Brain microvascular endothelial cell (primary cell): Measurements from ENCODE around the gene HDAC9.
A peak's percentile ranks its signal among the peaks of the same experiment; 100 is the strongest.

Source experiments
- DNase-seq: peaks from one replicate; pipeline ENCODE4 v3.0.0-alpha.2; 2020
- H3K27ac ChIP-seq: fragments of 250-450 bp; sonication (Bioruptor Pico); 2 replicates; pipeline ENCODE4 v1.5.1; 2020; ENCODE audit warnings: mild to moderate bottlenecking, moderate library complexity
- H3K27me3 ChIP-seq: fragments of 250-450 bp; sonication (Bioruptor Pico); replicated peaks from 2 replicates; pipeline ENCODE4 v1.5.1; 2020; ENCODE audit warnings: mild to moderate bottlenecking
- H3K36me3 ChIP-seq: fragments of 250-450 bp; sonication (Bioruptor Pico); replicated peaks from 2 replicates; pipeline ENCODE4 v1.5.1; 2020; ENCODE audit warnings: mild to moderate bottlenecking
- H3K4me3 ChIP-seq: 2 replicates; pipeline ENCODE4 v1.5.1; 2011; ENCODE audit warnings: low read depth, mild to moderate bottlenecking, control low read depth, low read length, moderate library complexity
- in situ Hi-C: cut with HindIII; loops from 2 replicates; pipeline ENCODE4 v1.10.0; 2017; ENCODE audit warnings: low sequenced_read_pairs, low pct_ligation_motif_present
- TF ChIP-seq, protein P1 (sequence below): IDR thresholded peaks from 2 replicates; pipeline ENCODE4 v1.5.1; 2011; ENCODE audit warnings: low read depth, mild to moderate bottlenecking, moderate library complexity, low read length, control low read depth, inconsistent platforms; ENCODE audit errors: missing control alignments

Gene HDAC9

DNA sequence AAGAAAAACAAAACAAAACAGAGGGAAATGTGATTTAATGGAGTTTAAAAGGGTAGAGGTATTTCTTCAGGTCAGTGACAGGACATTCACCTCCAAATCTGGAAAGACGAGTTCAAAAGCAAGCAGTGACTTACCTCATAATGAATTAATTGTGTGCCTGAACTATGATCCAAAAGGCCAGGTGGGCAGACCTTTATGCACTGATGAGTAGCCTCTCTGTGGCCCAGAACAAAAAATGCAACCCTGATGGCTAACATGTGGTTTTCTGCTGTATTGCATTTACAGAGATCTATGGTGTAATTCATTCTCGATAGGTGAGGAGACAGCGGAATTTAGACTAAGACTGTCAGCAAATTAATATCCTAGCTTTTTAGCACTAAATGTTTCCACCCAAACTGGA, 142.0 kb downstream of the HDAC9 start:
- in situ Hi-C loops = no loop called here
- TF ChIP-seq, protein P1, sequence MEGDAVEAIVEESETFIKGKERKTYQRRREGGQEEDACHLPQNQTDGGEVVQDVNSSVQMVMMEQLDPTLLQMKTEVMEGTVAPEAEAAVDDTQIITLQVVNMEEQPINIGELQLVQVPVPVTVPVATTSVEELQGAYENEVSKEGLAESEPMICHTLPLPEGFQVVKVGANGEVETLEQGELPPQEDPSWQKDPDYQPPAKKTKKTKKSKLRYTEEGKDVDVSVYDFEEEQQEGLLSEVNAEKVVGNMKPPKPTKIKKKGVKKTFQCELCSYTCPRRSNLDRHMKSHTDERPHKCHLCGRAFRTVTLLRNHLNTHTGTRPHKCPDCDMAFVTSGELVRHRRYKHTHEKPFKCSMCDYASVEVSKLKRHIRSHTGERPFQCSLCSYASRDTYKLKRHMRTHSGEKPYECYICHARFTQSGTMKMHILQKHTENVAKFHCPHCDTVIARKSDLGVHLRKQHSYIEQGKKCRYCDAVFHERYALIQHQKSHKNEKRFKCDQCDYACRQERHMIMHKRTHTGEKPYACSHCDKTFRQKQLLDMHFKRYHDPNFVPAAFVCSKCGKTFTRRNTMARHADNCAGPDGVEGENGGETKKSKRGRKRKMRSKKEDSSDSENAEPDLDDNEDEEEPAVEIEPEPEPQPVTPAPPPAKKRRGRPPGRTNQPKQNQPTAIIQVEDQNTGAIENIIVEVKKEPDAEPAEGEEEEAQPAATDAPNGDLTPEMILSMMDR = no peak
- no peaks in the 10 kb centered on the region for H3K36me3 ChIP-seq

DNA sequence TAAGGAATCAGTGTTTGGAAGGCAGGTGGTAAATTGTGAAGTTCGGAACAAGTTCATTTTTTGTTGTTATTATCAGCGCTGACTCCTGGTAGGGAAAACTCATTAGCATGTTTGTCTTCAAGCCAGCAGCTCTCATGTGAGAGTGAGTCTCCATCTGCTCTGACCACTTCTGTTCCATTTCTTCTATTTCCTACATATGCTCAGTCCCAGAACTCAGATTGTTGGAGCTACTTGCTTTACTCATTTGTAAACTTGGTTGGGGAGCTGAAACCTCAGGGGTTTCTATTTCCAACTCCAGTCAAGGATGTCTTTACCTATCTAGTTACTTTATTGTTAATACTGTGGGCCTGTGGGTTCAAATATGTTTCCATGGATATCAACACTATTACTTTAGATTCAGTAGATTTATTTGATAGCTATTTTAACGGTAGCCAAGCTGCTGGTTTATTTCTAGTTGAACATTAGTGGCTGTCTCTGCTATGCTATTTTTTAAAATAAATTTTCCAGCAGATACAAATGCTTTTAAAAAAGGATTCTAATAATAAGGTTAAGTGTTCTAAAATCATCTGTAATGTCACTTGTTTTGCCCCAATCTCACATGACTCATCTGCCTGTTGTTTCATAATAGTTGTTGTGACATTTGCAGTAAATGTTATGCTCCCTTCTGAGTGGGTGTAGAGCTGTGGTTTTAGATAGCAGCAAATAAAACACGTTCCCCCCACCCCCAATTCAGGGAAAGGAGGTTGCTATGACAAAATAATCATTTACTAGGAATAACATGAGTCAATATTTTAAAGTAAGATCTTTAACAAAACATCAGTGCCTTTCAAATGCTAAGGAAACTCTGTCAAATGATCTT, 143.3 kb downstream of the HDAC9 start:
- H3K36me3 ChIP-seq = no peaks in the 10 kb centered on the region
- in situ Hi-C loops = no loop called here
- TF ChIP-seq, protein P1 = no peak
- no peak overlapping the region for H3K27ac ChIP-seq
- H3K4me3 ChIP-seq = no peak overlapping the region
- H3K27me3 ChIP-seq = no peaks in the 10 kb centered on the region
- DNase-seq = peak; percentile 67

More for the DNA sequence above, 142.0 kb downstream of the HDAC9 start:
- Histone ChIP-seq H3K27ac (no peak overlapping the region), H3K27me3 (no peaks in the 10 kb centered on the region), H3K4me3 (no peak overlapping the region)
- no peak for DNase-seq

DNA sequence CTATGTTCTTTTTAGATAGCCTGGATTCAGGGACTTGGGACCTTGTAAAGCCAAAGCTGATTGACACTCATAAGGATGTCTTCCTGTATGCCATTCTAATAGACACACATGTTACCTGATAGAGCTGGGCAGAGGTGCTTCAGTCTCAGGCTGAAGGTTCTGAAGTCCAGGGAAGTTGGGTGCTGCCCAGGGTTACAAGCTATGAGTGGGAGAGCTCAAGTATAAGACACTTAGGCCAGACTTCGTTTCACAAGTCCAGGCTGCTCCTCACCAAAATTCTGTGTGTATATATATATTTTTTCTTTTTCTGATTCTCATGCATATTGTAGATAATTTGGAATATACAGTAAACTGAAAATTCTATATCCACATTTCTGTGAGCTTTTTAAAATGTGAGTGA, 144.2 kb downstream of the HDAC9 start:
- Histone ChIP-seq H3K36me3 (no peaks in the 10 kb centered on the region), H3K27ac (no peak overlapping the region), H3K4me3 (no peak overlapping the region), H3K27me3 (no peaks in the 10 kb centered on the region)
- DNase-seq = no peak
- in situ Hi-C loops = no loop called here
- TF ChIP-seq, protein P1 = no peak

DNA sequence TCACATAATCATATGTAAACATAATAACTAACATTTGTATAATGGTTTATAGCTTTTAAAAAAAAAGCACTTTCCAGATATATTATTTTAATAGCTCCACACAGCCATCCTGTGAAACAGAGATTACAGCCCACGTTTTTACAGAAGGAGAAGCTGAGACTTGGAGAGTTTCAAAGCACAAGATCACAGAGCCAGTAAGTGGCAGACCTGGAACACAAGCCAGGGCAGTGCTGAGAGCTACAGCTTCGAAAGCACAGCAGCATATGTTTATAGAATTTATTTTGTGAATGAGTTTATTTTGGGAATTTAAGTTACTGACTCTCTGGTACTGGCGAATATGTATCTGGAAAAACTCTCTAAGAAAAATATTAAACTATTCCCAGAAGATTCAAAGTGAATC, 149.4 kb downstream of the HDAC9 start:
- no peaks in the 10 kb centered on the region for H3K27me3 ChIP-seq
- H3K36me3 ChIP-seq = no peaks in the 10 kb centered on the region
- no peak overlapping the region for H3K4me3 ChIP-seq
- in situ Hi-C loops = no loop called here
- TF ChIP-seq, protein P1 = no peak
- DNase-seq = no peak
- H3K27ac ChIP-seq = no peak overlapping the region

GRCh38 chr7:18647582-18647981, 152.0 kb downstream of the HDAC9 start:
- H3K36me3 ChIP-seq = no peaks in the 10 kb centered on the region
- no peak for DNase-seq
- TF ChIP-seq, protein P1 = no peak
- in situ Hi-C loops = no loop called here
- H3K4me3 ChIP-seq = no peak overlapping the region
- H3K27ac ChIP-seq = no peak overlapping the region
- H3K27me3 ChIP-seq = no peaks in the 10 kb centered on the region
